ENCODE data around the gene MCEE. TPM values are rescaled to one million over a fixed set of nuclear protein-coding genes. Genes with fewer than 3 reads are reported as not detected.
"Not testable (repeated sequence)": the region's sequence is repeated elsewhere in the genome, so short reads cannot be mapped to it uniquely, and the experiment has no call there.

MCEE gene
- total RNA-seq, 1 experiment from 2014 or later = 14.9 TPM

- ChIA-PET CTCF (interaction anchor here (0.6 to 1.0 kb wide), 2 partner anchors 83 to 229 kb away, joined by 3 read pairs; partner anchors contain the start of gene ZNF638), POLR2A (interaction anchor here (1.5 to 3.9 kb wide), 2 partner anchors 27 to 35 kb away, joined by 8 to 44 read pairs; partner anchors contain the start of genes MCEE, MPHOSPH10 and NAGK)
- H3K4me3 Mint-ChIP-seq (ENCODE audit: unreplicated experiment) = no peak overlapping the region
- H3K36me3 Mint-ChIP-seq (ENCODE audit: insufficient read depth, unreplicated experiment) = no peaks in the 10 kb centered on the region
- peaks cover 15% of the 10 kb centered on the region for H3K9me3 Mint-ChIP-seq (ENCODE audit: unreplicated experiment)
- no peaks in the 10 kb centered on the region for H3K27me3 Mint-ChIP-seq (ENCODE audit: insufficient read depth, unreplicated experiment)
- H3K4me1 Mint-ChIP-seq (ENCODE audit: insufficient read depth, unreplicated experiment) = peaks cover 11% of the 10 kb centered on the region
- BruUV-seq (replicated peaks) = no TSS peak
- peak; percentile 21 for DNase-seq (ENCODE audit: unreplicated experiment)
- H3K27ac Mint-ChIP-seq (ENCODE audit: low read depth, unreplicated experiment) = no peak overlapping the region
- no peak for TF ChIP-seq CTCF (IDR thresholded peaks at IDR 0.05; ENCODE audit: unreplicated experiment)
- intact Hi-C loops (cut with micrococcal nuclease) = no loop called here
Observed at GRCh38 chr2:71102981-71103681, 26.9 kb downstream of the MCEE start.

- ChIA-PET CTCF (interaction anchor here (1.0 to 4.4 kb wide), 4 partner anchors 10 to 100 kb away, joined by 3 to 30 read pairs (median 19); partner anchors contain the start of genes MCEE and MPHOSPH10), POLR2A (interaction anchor here (0.7 to 3.9 kb wide), 8 partner anchors 15 to 1207 kb away, joined by 3 to 44 read pairs (median 4); partner anchors contain the start of genes MCEE, MPHOSPH10 and NAGK)
- no peak for TF ChIP-seq CTCF (IDR thresholded peaks at IDR 0.05; ENCODE audit: unreplicated experiment)
- H3K27me3 Mint-ChIP-seq (ENCODE audit: insufficient read depth, unreplicated experiment) = no peaks in the 10 kb centered on the region
- H3K4me3 Mint-ChIP-seq (ENCODE audit: unreplicated experiment) = no peak overlapping the region
- H3K27ac Mint-ChIP-seq (ENCODE audit: low read depth, unreplicated experiment) = no peak overlapping the region
- DNase-seq (ENCODE audit: unreplicated experiment) = peak; percentile 48
- H3K9me3 Mint-ChIP-seq (ENCODE audit: unreplicated experiment) = peaks cover 15% of the 10 kb centered on the region
- no peaks in the 10 kb centered on the region for H3K36me3 Mint-ChIP-seq (ENCODE audit: insufficient read depth, unreplicated experiment)
- intact Hi-C loops (cut with micrococcal nuclease) = no loop called here
- peaks cover 11% of the 10 kb centered on the region for H3K4me1 Mint-ChIP-seq (ENCODE audit: insufficient read depth, unreplicated experiment)
- no TSS peak for BruUV-seq (replicated peaks)
Observed at GRCh38 chr2:71101656-71102055, 28.4 kb downstream of the MCEE start.

DNA sequence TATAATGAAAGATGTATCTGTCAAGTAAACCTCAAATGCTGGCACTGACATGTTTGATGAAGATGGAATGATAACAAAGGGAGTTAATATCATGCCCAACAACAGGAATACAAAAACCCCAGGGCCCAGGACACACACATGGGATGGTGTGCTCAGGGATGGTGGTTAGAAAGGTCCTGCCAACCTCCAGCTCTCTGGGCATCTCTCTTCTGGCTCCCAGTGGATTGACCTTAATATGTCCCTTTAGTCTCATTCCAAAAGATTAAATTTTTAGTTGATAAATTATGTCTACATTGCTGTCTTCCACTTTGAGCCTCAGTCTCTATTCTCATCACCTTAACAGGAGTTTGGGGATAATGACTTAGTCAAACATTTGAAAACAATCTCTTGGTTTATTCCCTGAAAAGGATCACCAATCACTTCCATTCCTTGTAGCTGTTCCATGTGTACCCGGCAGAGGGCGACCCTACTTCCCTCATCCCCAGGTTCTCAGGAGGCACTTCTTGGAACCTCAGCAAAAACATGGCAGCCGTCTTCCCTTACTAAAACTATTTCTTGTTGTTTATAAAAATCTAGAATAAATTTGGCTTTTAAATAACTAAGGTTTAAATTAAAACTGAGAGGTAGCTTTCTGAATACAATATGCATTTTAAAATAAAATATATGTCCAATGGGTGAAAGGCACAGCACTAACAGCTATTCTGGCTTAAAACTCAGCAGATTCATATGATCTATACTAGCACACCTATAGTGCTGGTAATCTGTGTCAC lies 29.6 kb downstream of the MCEE start:
- peaks cover 11% of the 10 kb centered on the region for H3K4me1 Mint-ChIP-seq (ENCODE audit: insufficient read depth, unreplicated experiment)
- DNase-seq (ENCODE audit: unreplicated experiment) = peak; percentile 75
- no TSS peak for BruUV-seq (replicated peaks)
- POLR2A ChIA-PET = interaction anchor here (0.6 to 3.9 kb wide), 8 partner anchors 11 to 563 kb away, joined by 3 to 44 read pairs (median 4); partner anchors contain the start of genes MCEE, MPHOSPH10 and NAGK
- H3K27ac Mint-ChIP-seq (ENCODE audit: low read depth, unreplicated experiment) = no peak overlapping the region
- no peaks in the 10 kb centered on the region for H3K36me3 Mint-ChIP-seq (ENCODE audit: insufficient read depth, unreplicated experiment)
- CTCF ChIA-PET = interaction anchor here (0.6 to 4.4 kb wide), 14 partner anchors 9 to 446 kb away, joined by 3 to 30 read pairs (median 6); partner anchors contain the start of genes MCEE and MPHOSPH10
- TF ChIP-seq CTCF (IDR thresholded peaks at IDR 0.05; ENCODE audit: unreplicated experiment) = peak; percentile 50
- no peak overlapping the region for H3K4me3 Mint-ChIP-seq (ENCODE audit: unreplicated experiment)
- intact Hi-C loops (cut with micrococcal nuclease) = loop anchor here (1.0 kb wide), 2 partner anchors 55 to 91 kb away; no protein-coding TSS in a partner anchor
- H3K9me3 Mint-ChIP-seq (ENCODE audit: unreplicated experiment) = peaks cover 8% of the 10 kb centered on the region
- H3K27me3 Mint-ChIP-seq (ENCODE audit: insufficient read depth, unreplicated experiment) = no peaks in the 10 kb centered on the region

DNA sequence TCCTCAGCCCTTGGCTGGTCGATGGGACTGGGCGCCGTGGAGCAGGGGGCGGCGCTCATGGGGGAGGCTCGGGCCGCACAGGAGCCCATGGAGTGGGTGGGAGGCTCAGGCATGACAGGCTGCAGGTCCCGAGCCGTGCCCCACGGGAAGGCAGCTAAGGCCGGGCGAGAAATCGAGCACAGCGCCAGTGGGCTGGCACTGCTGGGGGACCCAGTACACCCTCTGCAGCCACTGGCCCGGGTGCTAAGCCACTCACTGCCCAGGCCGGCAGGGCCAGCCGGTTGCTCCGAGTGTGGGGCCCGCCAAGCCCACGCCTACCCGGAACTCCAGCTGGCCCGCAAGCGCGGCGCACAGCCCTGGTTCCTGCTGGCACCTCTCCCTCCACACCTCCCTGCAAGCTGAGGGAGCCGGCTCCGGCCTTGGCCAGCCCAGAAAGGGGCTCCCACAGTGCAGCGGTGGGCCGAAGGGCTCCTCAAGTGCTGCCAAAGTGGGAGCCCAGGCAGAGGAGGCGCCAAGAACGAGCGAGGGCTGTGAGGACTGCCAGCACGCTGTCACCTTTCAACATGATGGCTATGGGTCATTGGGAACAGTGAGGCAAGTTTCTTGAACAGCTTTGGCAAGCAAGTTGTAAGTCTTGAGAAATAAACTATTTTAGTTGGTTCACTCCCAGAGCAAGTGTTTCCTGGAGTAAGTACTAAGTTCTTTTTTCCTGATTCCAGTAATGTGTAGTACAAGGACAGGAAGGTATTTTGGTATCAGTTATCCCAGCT lies 37.4 kb downstream of the MCEE start:
- CTCF ChIA-PET; POLR2A ChIA-PET; intact Hi-C loops (cut with micrococcal nuclease); H3K27ac Mint-ChIP-seq (ENCODE audit: low read depth, unreplicated experiment); H3K4me3 Mint-ChIP-seq (ENCODE audit: unreplicated experiment); H3K36me3 Mint-ChIP-seq (ENCODE audit: insufficient read depth, unreplicated experiment); BruUV-seq (replicated peaks); H3K4me1 Mint-ChIP-seq (ENCODE audit: insufficient read depth, unreplicated experiment); H3K9me3 Mint-ChIP-seq (ENCODE audit: unreplicated experiment); DNase-seq (ENCODE audit: unreplicated experiment): not testable (repeated sequence)
- H3K27me3 Mint-ChIP-seq (ENCODE audit: insufficient read depth, unreplicated experiment) = peaks cover 30% of the 10 kb centered on the region

- ChIA-PET POLR2A (interaction anchor here (1.6 kb wide), 1 partner anchor 23 kb away, joined by 3 read pairs; the partner anchor contains the start of gene NAGK), CTCF (interaction anchor here (0.8 to 1.4 kb wide), 3 partner anchors 8 to 91 kb away, joined by 3 to 4 read pairs (median 4); no protein-coding TSS in a partner anchor)
- H3K9me3 Mint-ChIP-seq (ENCODE audit: unreplicated experiment); H3K4me1 Mint-ChIP-seq (ENCODE audit: insufficient read depth, unreplicated experiment); BruUV-seq (replicated peaks); H3K36me3 Mint-ChIP-seq (ENCODE audit: insufficient read depth, unreplicated experiment); H3K4me3 Mint-ChIP-seq (ENCODE audit: unreplicated experiment); DNase-seq (ENCODE audit: unreplicated experiment); intact Hi-C loops (cut with micrococcal nuclease); H3K27ac Mint-ChIP-seq (ENCODE audit: low read depth, unreplicated experiment): not testable (repeated sequence)
- peaks cover 39% of the 10 kb centered on the region for H3K27me3 Mint-ChIP-seq (ENCODE audit: insufficient read depth, unreplicated experiment)
Observed at GRCh38 chr2:71091808-71092207, 38.2 kb downstream of the MCEE start.

- Mint-ChIP-seq H3K4me1 (ENCODE audit: insufficient read depth, unreplicated experiment) (peaks cover 11% of the 10 kb centered on the region), H3K27me3 (ENCODE audit: insufficient read depth, unreplicated experiment) (peaks cover 41% of the 10 kb centered on the region)
- POLR2A ChIA-PET; H3K36me3 Mint-ChIP-seq (ENCODE audit: insufficient read depth, unreplicated experiment); DNase-seq (ENCODE audit: unreplicated experiment); H3K27ac Mint-ChIP-seq (ENCODE audit: low read depth, unreplicated experiment); BruUV-seq (replicated peaks); H3K9me3 Mint-ChIP-seq (ENCODE audit: unreplicated experiment); H3K4me3 Mint-ChIP-seq (ENCODE audit: unreplicated experiment); CTCF ChIA-PET; intact Hi-C loops (cut with micrococcal nuclease): not testable (repeated sequence)
Observed at GRCh38 chr2:71089475-71089874, 40.6 kb downstream of the MCEE start.
